Measurements from ENCODE around the gene ATXN1. TPM values are rescaled to one million over a fixed set of nuclear protein-coding genes. Genes with fewer than 3 reads are reported as not detected.

The ATXN1 gene
- total and polyA plus RNA-seq, 2 donors from 2014 or later = 4.2 to 58.2 TPM

DNA sequence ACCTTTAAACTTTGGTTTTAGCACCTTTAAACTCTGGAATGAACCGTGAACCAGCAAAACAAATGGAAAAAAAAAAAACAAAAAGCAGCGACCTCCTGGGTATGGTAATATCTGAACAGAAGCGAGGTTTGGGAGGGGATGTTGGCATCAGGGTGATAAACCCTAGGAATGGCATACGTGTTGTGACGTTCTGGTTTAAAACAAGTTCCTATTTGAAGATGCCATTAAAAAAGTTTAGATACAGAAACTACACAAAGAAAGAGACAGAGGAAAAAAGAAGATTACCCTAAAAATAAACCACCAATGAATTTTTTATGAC is 60.4 kb downstream of the ATXN1 start:
- intact Hi-C loops (cut with DNase I) = no loop called here
- H3K4me1 ChIP-seq (ENCODE audit: control insufficient read depth in 2 of 3, insufficient read depth in 2 of 3, low read depth in 1 of 3, low read length in 3 of 3) = peaks cover 0 to 11% (median 6%) of the 10 kb centered on the region in 3 donors
- FAIRE-seq (no peak), DNase-seq (no peak)
- H3K36me3 ChIP-seq (ENCODE audit: control insufficient read depth in 2 of 3, insufficient read depth in 3 of 3, low read length in 3 of 3) = no peaks in the 10 kb centered on the region
- no peaks in the 10 kb centered on the region for H3K27me3 ChIP-seq (ENCODE audit: control insufficient read depth, insufficient read depth, low read length)
- no peak overlapping the region for H3K9ac ChIP-seq (ENCODE audit: low read length in 3 of 3)
- H3K9me3 ChIP-seq (ENCODE audit: control insufficient read depth in 2 of 3, insufficient read depth in 1 of 3, low read length in 3 of 3) = no peaks in the 10 kb centered on the region
- TF ChIP-seq, protein P1, sequence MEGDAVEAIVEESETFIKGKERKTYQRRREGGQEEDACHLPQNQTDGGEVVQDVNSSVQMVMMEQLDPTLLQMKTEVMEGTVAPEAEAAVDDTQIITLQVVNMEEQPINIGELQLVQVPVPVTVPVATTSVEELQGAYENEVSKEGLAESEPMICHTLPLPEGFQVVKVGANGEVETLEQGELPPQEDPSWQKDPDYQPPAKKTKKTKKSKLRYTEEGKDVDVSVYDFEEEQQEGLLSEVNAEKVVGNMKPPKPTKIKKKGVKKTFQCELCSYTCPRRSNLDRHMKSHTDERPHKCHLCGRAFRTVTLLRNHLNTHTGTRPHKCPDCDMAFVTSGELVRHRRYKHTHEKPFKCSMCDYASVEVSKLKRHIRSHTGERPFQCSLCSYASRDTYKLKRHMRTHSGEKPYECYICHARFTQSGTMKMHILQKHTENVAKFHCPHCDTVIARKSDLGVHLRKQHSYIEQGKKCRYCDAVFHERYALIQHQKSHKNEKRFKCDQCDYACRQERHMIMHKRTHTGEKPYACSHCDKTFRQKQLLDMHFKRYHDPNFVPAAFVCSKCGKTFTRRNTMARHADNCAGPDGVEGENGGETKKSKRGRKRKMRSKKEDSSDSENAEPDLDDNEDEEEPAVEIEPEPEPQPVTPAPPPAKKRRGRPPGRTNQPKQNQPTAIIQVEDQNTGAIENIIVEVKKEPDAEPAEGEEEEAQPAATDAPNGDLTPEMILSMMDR (IDR thresholded peaks at IDR 0.05; ENCODE audit: borderline replicate concordance, extremely low read depth, insufficient read depth) = no peak
- peak overlapping the region in 1 of 3 donors; percentile 11 for H3K4me3 ChIP-seq (ENCODE audit: low read length in 3 of 3)
- no peak overlapping the region for H3K27ac ChIP-seq (ENCODE audit: low read depth in 2 of 2, low read length in 2 of 2)

DNA sequence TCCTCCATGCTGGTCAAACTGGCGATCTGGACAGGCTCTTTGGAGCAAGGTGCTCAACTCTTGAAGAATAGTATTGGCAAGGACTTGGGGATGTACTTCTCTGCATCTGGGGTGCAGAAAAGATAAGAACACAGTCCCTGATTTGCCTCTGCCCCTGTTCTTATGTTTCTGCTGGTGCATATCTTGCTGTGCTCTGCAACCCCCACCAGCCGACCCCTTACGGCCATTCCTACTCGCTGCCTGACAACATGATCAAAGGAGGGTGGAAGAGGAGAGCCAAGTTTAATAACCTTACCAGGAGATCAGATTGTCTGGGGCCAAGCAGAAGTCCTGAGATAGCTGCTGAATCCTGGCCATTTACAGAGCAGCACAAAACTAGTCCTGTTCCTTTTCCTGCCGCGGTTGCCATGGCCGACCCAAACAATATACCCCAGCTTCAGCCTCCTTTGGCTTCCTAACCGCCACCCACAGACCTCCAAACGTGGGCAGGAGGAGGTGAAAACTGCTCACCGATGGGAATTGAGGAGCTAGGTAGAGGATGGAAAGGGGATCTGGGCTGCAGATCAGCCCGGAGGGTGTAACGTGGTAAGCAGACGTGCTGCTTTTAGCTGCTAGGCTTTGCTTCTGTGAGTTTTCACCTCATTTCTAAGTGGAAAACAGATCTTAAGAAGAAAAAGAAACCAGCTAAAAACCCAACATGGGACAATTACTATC is 60.9 kb downstream of the ATXN1 start:
- Histone ChIP-seq H3K4me1 (ENCODE audit: control insufficient read depth in 2 of 3, insufficient read depth in 2 of 3, low read depth in 1 of 3, low read length in 3 of 3) (peaks cover 0 to 6% (median under 1%) of the 10 kb centered on the region in 3 donors), H3K36me3 (ENCODE audit: control insufficient read depth in 2 of 3, insufficient read depth in 3 of 3, low read length in 3 of 3) (no peaks in the 10 kb centered on the region), H3K9ac (ENCODE audit: low read length in 3 of 3) (peak overlapping the region in 1 of 3 donors; percentile 22), H3K9me3 (ENCODE audit: control insufficient read depth in 2 of 3, insufficient read depth in 1 of 3, low read length in 3 of 3) (no peaks in the 10 kb centered on the region), H3K27ac (ENCODE audit: low read depth in 2 of 2, low read length in 2 of 2) (no peak overlapping the region), H3K27me3 (ENCODE audit: control insufficient read depth, insufficient read depth, low read length) (no peaks in the 10 kb centered on the region), H3K4me3 (ENCODE audit: low read length in 3 of 3) (peak overlapping the region in 2 of 3 donors; percentile 11 to 21)
- FAIRE-seq = no peak
- peak in 2 of 5 donors; percentile 45 to 47 for DNase-seq
- TF ChIP-seq, protein P1 (IDR thresholded peaks at IDR 0.05; ENCODE audit: borderline replicate concordance, extremely low read depth, insufficient read depth) = no peak
- intact Hi-C loops (cut with DNase I) = no loop called here

DNA sequence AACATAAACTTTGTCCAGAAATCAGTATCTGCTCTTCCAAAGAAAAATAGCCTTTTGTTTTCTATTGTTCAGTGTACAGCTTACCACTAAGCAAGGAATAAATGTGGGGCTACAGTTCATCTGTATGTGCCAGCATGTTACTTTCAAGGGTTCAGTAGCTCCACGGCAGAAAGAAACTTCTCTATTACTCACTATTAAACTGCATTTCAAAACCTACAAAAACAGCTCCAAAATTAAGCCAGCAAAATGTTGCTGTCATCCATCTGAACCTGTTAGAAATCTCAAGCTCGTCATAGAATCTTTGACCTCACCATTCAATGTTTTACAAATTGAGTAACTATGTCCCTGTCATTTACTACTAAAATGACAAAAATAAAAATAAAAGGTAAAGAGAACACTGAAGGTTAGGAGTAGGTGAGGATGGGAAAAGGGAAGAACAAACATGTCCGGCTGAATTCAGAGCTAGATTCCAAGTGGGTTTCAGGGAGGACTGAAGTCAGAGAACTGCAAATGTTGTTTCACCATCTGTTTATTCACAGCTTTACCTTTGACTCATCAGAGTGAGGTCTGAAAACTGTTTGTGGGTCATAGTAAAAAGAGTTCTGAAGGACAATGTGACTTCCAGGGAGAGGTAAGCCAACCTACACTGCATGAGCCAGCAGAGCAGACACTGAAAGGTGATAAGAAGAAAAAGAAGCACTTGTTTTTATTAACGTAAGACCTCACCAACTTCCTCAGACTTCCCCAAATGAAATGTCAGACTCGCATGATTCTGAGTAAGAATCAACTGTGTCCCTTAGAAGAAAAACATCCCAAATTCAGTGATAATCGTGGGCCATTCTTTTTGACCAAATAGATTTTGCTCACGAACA is 62.0 kb downstream of the ATXN1 start:
- H3K4me1 ChIP-seq (ENCODE audit: control insufficient read depth in 2 of 3, insufficient read depth in 2 of 3, low read depth in 1 of 3, low read length in 3 of 3) = no peaks in the 10 kb centered on the region
- no peak for FAIRE-seq

More for the DNA sequence above, 62.0 kb downstream of the ATXN1 start:
- Histone ChIP-seq H3K9ac (ENCODE audit: low read length in 3 of 3) (peak overlapping the region in 1 of 3 donors; percentile 22), H3K36me3 (ENCODE audit: control insufficient read depth in 2 of 3, insufficient read depth in 3 of 3, low read length in 3 of 3) (no peaks in the 10 kb centered on the region), H3K27me3 (ENCODE audit: control insufficient read depth, insufficient read depth, low read length) (no peaks in the 10 kb centered on the region), H3K9me3 (ENCODE audit: control insufficient read depth in 2 of 3, insufficient read depth in 1 of 3, low read length in 3 of 3) (no peaks in the 10 kb centered on the region), H3K27ac (ENCODE audit: low read depth in 2 of 2, low read length in 2 of 2) (no peak overlapping the region), H3K4me3 (ENCODE audit: low read length in 3 of 3) (no peak overlapping the region)
- TF ChIP-seq, protein P1 (IDR thresholded peaks at IDR 0.05; ENCODE audit: borderline replicate concordance, extremely low read depth, insufficient read depth) = no peak
- intact Hi-C loops (cut with DNase I) = no loop called here
- no peak for DNase-seq
